Nephron (organoid): ENCODE data around the gene KRTAP10-7.
"Not testable (repeated sequence)": the region's sequence is repeated elsewhere in the genome, so short reads cannot be mapped to it uniquely, and the experiment has no call there.

Experiments
- H3K27ac Mint-ChIP-seq, 3 experiments: 2 replicates each; pipeline ENCODE4 v1.8.0; 2020; ENCODE audit warnings: mixed read lengths in 3 of 3, mild to moderate bottlenecking in 2 of 3, moderate library complexity in 1 of 3
- H3K27me3 Mint-ChIP-seq: 2 replicates; pipeline ENCODE4 v1.8.0; 2021; ENCODE audit warnings: low read depth, mild to moderate bottlenecking, moderate library complexity, mixed read lengths
- H3K36me3 Mint-ChIP-seq: 2 replicates; pipeline ENCODE4 v1.8.0; 2020; ENCODE audit warnings: low read depth, mixed read lengths
- H3K4me1 Mint-ChIP-seq: 2 replicates; pipeline ENCODE4 v1.8.0; 2020; ENCODE audit warnings: mixed read lengths
- H3K4me3 Mint-ChIP-seq, 3 experiments: 2 replicates each; pipeline ENCODE4 v1.8.0; 2020; ENCODE audit warnings: mild to moderate bottlenecking in 3 of 3, mixed read lengths in 3 of 3, moderate library complexity in 2 of 3
- H3K9me3 Mint-ChIP-seq: 2 replicates; pipeline ENCODE4 v1.8.0; 2020; ENCODE audit warnings: mixed read lengths
- CTCF ChIP-seq, 3 experiments: fragments of 200-600 bp; sonication (generic); IDR thresholded peaks; one replicate each; pipeline ENCODE4 v1.5.0; 2021; ENCODE audit warnings: antibody characterized with exemption in 3 of 3; ENCODE audit not compliant: unreplicated experiment in 3 of 3

The KRTAP10-7 gene

GRCh38 chr21:44600118-44600978 is at the start of gene KRTAP10-7:
Gene KRTAP10-7, plus strand, starts transcription at chr21:44600597. Its CDS starts 25 bp downstream, at chr21:44600622.
- H3K9me3 Mint-ChIP-seq: peaks cover 11% of the 10 kb centered on the region
- not testable (repeated sequence) for H3K4me3 Mint-ChIP-seq, H3K36me3 Mint-ChIP-seq, H3K27ac Mint-ChIP-seq, H3K4me1 Mint-ChIP-seq, H3K27me3 Mint-ChIP-seq

- H3K27ac Mint-ChIP-seq: peak overlapping the region in 1 of 3 experiments; percentile 66
- TF ChIP-seq CTCF (IDR thresholded peaks at IDR 0.05; ENCODE audit: unreplicated experiment in 3 of 3): no peak
- peaks cover 34% of the 10 kb centered on the region for H3K4me1 Mint-ChIP-seq
- H3K9me3 Mint-ChIP-seq: peaks cover 13% of the 10 kb centered on the region
- no peak overlapping the region for H3K4me3 Mint-ChIP-seq
- H3K27me3 Mint-ChIP-seq: peaks cover 20% of the 10 kb centered on the region
- H3K36me3 Mint-ChIP-seq: peaks cover 10% of the 10 kb centered on the region
Observed at GRCh38 chr21:44550807-44551206, 49.6 kb upstream of the KRTAP10-7 start.

GRCh38 chr21:44551340-44551961 is 48.9 kb upstream of the KRTAP10-7 start, which contains the start of gene KRTAP10-2:
Gene KRTAP10-2, minus strand, starts transcription at chr21:44551505. Its CDS starts 47 bp downstream, at chr21:44551458.
- peaks cover 13% of the 10 kb centered on the region for H3K9me3 Mint-ChIP-seq
- H3K4me3 Mint-ChIP-seq: no peak within 1 kb of the TSS
- peaks cover 34% of the 10 kb centered on the region for H3K4me1 Mint-ChIP-seq
- no peak for TF ChIP-seq CTCF (IDR thresholded peaks at IDR 0.05; ENCODE audit: unreplicated experiment in 3 of 3)
- peaks cover 24% of the 10 kb centered on the region for H3K27me3 Mint-ChIP-seq
- peaks cover 10% of the 10 kb centered on the region for H3K36me3 Mint-ChIP-seq
- H3K27ac Mint-ChIP-seq: peak within 1 kb of the TSS in 1 of 3 experiments; percentile 66

- peaks cover 4% of the 10 kb centered on the region for H3K36me3 Mint-ChIP-seq
- no peak overlapping the region for H3K27ac Mint-ChIP-seq
- H3K27me3 Mint-ChIP-seq: peaks cover 24% of the 10 kb centered on the region
- no peak overlapping the region for H3K4me3 Mint-ChIP-seq
- no peak for TF ChIP-seq CTCF (IDR thresholded peaks at IDR 0.05; ENCODE audit: unreplicated experiment in 3 of 3)
- peaks cover 6% of the 10 kb centered on the region for H3K9me3 Mint-ChIP-seq
- peaks cover 36% of the 10 kb centered on the region for H3K4me1 Mint-ChIP-seq
Observed at GRCh38 chr21:44552136-44552535, 48.3 kb upstream of the KRTAP10-7 start.

- H3K4me3 Mint-ChIP-seq: no peak overlapping the region
- peaks cover 42% of the 10 kb centered on the region for H3K4me1 Mint-ChIP-seq
- H3K9me3 Mint-ChIP-seq: peaks cover 1% of the 10 kb centered on the region
- H3K27ac Mint-ChIP-seq: no peak overlapping the region
- no peaks in the 10 kb centered on the region for H3K36me3 Mint-ChIP-seq
- H3K27me3 Mint-ChIP-seq: peaks cover 26% of the 10 kb centered on the region
- no peak for TF ChIP-seq CTCF (IDR thresholded peaks at IDR 0.05; ENCODE audit: unreplicated experiment in 3 of 3)
Observed at GRCh38 chr21:44552681-44553080, 47.7 kb upstream of the KRTAP10-7 start.

GRCh38 chr21:44555200-44555875 is 45.1 kb upstream of the KRTAP10-7 start:
- H3K27me3 Mint-ChIP-seq: peaks cover 33% of the 10 kb centered on the region
- H3K4me3 Mint-ChIP-seq: no peak overlapping the region
- no peak overlapping the region for H3K27ac Mint-ChIP-seq
- peaks cover 33% of the 10 kb centered on the region for H3K4me1 Mint-ChIP-seq
- TF ChIP-seq CTCF (IDR thresholded peaks at IDR 0.05; ENCODE audit: unreplicated experiment in 3 of 3): no peak
- peaks cover 11% of the 10 kb centered on the region for H3K9me3 Mint-ChIP-seq
- H3K36me3 Mint-ChIP-seq: no peaks in the 10 kb centered on the region
